HG02678 (cell line): ENCODE data around the gene OCEL1.

Experiments
- ATAC-seq: cut with Tn5 transposase; IDR thresholded peaks from one replicate; pipeline ENCODE4 v1.9.1; 2021; ENCODE audit warnings: mild to moderate bottlenecking, moderate library complexity; ENCODE audit not compliant: unreplicated experiment

The OCEL1 gene

DNA sequence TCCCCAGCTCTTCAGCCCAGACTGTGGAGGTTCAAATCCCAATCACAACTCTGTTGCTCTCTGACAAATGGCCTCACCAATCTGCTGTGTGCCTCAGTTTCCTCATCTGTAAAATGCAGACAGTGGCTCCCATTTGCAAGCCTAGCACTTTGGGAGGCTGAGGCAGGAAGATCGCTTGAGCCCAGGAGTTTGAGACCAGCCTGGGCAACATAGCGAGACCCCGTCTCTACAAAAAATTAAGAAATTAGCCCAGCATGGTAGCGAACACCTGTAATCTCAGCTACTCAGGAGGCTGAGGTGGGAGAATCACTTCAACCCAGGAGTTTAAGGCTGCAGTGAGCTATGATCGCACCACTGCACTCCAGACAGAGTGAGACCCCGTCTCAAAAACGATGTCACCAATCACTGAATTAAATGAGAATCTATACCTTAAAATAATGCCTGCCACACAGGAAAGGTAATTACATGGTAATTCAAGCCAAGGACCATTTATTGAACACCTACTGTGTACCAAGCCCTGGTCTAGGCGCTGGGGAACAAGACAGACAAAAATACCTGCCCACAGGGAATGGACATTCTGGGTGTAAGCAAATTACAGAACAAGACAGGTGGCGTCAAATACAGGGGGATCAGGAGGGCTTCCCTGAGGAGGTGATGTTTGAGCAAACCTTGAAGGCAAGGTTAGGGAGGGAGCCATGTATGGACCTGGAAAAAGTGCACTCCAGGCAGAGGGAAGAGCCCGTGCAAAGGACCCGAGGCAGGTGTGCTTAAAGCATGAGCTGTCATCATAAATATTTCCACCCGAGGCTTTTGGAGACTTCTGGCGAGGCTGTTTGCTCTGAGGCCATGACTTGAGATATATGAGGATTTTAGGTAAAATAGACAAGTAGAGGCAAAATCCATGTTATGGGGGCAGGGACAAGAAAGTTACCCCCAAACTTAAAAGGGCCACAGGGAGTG is 12.0 kb downstream of the OCEL1 start:
- no peak for ATAC-seq

DNA sequence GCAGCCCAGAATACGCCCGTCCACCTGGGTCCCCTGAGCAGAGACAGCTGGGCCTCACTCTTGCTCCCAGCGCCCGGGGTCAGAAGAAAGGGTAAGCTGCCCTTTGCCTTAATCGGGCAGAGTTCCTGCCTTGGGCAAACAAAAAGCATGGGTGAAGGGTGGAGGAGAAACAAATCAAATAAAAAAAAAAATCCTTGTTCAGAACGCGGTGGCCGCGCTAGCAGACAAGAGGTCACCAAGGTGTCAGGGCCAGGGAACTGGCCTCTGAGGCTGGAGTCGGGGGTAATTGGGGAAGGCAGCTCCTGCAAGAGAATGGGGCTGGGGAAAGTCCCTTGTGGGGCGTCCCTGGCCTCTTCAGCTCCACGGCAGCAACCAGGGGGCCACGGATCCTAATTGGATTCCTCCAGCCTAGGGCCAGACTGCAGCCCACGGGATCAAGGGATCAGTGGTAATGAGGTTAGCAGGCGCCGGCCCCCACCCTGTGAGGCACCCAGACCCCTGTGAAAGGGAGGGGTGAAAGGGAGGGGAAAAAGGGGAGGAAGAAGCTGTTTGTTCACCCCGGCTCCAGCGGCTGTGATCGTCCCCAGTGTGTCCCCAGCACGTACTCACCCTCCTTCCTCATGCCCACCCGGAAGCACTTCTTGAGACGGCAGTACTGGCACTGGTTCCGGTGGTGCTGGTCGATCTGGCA is 14.2 kb downstream of the OCEL1 start:
- ATAC-seq, result no peak

DNA sequence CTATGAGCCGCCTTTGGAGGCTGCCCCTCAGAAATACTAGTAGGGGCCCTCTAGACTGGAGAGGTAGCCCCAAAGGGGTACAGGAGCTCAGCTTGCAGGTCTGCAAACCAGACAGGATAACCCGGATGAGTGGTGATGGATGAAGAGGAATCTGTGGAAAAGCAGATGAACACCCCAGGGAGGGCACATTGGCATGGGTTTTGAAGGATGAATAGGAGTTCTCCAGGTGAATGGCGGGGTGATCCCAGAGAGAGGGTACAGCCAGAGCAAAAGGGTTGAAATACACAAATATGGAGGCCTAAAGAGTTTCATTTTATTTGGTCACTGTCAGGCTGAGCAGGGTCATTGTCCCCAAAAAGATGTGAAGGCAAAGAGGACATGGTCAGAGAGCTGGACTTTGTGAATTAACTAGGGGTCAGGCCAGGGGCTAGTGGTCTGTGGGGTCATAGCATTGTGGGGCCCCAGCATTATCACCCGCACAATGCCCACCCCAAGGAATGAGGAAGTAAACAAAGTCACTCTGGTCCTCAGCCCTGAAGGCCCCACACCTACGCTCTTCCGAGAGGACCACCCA is 14.9 kb downstream of the OCEL1 start:
- no peak for ATAC-seq

DNA sequence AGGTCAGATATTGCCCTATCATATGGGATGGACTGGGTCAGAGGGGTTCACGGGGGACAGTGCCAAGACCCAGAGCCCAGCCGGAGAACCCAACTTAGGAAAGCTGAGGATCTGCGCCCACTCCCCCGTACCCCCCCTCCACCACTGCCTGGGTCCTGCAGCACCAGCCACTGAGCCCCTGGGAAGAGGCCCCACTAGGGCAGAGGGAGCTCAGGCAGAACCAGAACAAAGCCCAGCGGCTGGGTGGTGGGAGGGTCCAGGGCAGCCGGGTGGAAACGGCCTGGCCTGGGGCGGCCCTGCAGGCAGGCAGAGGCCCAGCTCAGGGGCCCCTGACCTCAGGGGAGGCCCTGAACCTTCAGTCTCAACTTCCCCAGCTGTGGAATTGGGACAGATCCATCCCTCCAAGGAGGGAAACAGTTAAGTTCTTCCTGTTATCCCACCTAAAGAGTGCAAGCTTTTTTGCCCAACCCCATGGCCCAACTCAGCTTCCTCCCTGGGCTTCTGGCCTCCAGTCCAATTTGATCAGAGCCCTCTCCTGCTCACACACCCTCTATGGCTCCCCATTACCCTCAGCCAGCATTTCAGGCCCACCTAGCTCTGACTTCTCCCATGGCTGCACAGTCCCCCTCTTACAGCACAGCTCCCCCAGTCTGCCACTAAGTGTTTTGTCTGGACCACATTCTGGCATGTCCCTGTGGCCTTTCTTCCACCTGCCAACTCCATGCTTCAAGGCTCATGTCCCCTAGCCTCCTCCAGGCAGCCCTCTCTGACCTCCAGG is 16.6 kb downstream of the OCEL1 start:
- no peak for ATAC-seq

DNA sequence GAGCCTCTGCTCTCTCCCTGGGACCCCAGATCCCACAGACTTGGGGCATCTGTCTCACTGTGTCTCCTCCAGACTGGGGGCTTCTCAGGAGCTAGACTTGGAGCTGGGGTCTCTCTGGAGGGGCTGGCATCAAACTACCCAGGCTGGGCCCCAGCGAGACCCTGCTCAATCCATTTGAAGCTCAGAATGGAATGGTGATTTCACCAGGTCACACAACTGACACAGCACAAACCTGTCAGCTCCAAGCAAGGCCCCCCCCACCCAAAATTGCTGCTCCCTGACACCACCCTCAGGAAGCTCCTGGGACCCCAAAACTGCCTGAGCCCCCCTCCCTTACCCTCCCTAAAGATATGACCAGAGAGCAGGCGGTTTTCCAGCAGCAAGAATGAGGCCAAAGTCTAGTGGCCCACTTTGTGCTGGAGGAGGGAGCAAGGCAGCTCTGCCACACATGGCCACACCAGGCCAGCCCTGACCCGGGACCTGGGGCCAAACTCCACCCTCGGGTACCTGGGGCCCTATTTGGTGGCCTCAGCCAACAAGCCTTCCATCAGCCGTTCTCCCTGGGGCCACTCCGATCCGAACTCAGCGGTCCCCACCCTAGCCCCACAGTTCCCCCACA is 17.3 kb downstream of the OCEL1 start:
- ATAC-seq, result no peak

DNA sequence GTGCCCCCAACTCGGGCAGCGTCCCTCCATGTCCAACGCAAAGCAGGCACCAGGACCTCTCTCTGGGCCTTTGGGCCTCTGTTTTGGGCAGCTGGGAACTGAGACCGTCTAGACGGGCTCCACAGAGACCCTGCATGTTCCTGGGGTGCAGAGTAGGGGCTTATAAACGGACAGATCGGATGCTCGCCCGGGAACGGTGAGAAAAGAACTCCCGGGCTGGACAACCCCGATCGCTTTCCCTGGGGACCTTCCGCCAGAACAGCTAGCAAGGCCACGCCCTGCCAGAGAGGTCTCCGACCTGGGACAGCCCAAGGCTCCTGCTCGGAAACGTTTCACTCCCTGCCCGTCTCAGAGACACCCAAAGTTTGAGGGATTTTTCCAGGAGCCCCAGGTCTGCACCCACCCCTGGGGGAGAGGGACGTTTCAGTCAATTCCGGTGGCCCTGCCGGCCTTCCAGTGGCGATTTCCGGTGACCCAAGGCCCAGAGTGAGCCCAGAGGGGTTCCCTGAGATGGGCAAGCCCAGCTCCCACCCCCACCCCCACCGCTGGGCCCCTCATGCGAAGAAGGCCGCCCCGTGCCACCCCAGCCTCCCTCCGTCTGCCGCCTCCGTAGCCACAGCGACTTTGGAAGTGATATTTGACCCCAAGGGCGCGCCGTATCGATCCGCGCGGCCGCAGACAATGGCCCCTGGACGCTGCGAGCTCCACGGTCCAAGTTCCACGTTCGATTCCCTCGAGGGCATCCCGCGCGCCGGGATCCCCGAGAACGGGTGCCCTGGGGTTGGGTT is 18.0 kb downstream of the OCEL1 start:
- ATAC-seq, result no peak

DNA sequence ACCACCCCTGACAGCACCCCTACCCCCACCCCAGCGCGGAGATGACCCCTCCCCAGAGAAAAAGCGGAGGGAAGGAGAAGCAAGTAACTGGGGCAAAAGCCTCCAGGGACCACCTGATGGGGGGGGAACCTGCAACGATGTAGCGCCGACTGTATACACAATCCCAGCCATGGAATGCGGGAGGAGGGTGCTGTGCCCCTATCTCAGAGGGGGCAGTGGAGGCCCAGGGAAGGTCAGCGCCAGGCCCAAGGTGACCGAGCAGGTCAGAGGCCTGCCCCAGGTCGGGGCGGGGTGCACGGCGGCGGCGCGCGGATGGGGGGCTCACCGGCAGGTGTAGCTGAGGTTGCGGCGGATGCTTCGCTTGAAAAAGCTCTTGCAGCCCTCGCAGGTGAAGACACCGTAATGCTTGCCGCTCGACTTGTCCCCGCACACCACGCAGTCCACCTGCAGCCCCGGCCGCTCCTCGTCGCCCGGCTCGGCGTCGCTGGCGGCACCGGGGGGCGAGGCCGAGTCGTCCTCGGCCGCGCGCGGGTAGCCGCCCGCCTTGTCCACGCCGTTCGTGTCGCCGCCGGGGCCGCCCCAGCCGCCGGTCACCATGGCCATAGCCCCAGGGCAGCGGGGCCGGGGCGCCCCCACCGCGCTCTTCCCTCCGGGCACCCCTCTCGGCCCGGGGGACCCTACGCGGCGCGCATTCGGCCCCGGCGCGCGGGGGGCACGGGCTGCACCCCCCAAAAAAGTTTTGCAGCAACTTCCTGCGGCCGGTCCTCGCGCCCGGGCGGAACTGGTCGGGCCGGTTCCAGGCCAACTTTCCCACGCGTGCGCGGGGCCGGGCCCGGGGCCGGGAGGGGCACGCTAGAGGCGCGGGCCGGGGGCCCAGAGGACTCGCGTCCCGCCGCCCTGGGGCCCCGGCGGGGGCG is 18.9 kb downstream of the OCEL1 start:
- ATAC-seq, result peak; percentile 22

DNA sequence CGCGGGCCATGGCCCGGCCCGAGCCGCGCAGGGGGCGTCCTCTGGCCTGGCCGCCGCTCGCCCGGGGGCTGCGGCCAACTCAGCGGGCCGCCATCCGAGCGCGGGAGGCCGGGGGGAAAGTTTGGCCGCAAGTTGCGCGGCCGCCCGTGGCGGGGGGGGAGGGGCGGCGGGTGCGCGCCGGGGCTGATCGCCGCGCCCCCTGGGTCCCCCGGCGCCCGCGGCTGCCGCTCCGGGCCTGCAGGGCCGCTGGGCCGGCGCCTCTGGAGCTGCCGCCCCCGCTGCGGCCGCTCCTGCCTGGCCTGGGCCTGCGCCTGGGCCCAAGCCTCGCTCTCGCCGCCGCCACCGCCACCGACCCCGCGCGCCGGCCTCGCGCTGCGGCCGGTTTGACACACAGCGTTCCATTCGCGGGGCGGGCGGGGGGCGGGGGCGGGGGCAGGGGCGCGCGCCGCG is 19.5 kb downstream of the OCEL1 start, which contains the start of gene NR2F6:
Gene NR2F6, minus strand, starts transcription at position 385 of the 450 bp plus-strand sequence. CDS start 699 bp downstream, outside the sequence.
- peak; percentile 26 for ATAC-seq

DNA sequence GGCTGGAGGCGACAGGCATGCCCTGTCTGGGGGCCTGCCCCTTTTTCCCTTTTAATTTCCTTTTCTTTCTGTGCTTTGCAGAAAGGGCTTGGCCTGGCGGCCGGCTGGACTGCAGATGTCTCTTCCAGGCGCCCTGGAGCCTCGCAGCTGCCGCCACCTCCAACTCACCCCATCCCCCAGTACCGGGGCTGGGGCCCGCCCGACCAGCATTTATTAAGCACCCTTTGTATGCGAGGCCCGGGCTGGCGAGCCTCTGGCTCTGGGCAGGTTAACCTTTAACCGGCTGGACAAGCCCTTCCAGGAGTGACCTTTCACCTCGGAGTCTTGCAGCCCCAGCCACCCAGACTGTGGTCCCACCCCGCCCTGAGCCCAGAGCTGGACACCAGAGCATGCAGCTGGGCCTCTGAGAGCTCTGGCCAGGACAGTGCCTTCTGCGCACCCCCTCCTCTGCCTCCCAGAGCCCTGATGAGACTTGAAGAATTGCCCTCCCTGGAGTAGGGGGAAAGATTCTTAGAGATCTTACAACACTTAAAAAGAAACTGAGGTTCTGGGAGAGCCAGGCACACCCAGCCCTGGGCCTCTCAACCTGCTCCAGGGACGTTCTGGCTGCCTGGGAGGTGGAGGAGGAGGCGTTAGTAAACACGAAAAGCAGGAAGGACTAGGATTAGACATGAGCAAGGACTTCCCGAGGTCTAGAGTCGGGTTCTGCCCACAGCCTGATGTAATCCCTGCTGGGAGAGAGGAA is 20.8 kb downstream of the OCEL1 start:
- no peak for ATAC-seq

DNA sequence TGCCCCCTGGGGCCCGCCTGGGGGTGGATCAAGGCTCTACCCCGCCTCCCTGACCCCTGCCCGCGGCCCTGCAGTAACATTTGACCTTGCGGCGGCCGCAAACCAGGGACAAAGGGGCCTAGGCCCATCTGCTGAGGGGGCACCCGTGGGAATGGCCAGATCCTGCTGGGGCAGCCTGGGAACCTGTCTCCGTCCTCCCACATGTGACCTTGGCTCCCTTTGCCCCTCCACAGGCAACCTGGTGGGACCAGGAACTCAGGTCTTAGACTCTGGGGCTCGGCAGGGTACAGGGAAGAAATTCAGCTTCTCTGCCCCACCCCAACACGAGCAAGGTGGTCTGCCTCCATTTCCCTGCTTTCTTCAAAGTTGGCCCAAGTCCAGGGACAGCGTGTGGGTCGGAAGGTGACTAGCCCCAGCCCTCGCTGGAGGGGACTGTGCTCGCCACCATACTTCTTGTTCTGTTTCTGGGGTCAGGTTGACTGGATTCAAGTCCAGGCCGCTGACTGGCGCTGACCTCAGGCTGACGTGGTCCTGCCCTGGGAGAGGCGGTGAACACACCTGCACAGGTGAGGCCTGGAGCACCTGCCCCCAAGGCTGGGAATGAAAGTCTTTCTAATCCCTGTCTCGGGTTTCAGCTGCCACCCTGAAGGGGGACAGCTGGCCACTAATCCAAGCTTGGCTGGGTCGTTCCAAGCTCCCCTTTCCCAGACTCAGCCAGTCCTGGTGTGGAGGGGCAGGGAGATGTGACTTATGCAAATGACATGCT is 22.2 kb downstream of the OCEL1 start:
- ATAC-seq, result no peak

DNA sequence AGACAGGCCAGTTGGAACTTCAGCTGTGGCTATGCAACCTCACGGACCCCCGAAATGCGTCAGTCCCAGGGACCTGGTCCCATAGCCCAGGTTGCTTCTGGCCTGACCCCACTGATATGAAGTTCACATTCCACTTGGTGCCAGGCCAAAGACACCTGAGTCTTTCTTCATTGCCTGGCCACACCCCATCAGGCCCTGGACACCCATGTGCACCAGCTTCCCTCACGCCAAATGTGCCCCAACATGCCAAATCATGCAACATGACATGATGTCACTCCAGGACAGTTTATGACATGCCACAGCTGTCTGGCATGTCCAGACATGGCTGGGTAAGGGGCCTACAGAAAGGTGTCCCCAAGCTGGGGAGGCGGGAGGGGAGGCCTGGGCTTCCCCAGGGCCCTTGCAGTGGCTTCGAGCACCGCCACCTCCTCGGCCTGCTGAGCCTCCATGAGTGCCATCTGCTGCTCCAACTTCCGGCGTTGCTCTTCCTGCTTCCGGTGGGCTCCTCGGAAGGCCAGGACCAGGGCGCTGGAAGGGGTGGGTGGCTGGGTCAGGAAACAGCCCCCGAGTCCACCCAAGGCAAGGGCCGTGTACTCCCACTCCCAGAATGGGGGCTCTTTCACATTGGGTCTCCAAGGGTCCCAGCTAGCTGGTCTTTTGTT is 24.0 kb downstream of the OCEL1 start:
- no peak for ATAC-seq

DNA sequence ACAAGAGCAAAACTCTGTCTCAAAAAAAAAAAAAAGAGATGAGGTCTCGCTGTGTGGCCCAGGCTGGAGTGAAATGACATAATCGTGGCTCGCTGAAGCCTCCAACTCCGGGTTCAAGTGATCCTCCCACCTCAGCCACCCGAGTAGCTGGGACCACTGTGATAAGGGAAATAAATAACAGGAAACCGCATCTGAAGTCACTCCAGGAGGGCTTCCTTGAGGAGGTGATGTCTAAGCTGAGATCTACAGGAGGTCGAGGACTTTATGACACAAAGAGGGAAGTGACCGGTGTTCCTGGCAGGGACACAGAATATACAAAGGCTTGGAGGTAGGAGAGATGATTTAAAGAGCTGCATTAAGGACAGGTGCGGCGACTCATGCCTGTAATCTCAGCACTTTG is 28.6 kb downstream of the OCEL1 start:
- ATAC-seq, result no peak

DNA sequence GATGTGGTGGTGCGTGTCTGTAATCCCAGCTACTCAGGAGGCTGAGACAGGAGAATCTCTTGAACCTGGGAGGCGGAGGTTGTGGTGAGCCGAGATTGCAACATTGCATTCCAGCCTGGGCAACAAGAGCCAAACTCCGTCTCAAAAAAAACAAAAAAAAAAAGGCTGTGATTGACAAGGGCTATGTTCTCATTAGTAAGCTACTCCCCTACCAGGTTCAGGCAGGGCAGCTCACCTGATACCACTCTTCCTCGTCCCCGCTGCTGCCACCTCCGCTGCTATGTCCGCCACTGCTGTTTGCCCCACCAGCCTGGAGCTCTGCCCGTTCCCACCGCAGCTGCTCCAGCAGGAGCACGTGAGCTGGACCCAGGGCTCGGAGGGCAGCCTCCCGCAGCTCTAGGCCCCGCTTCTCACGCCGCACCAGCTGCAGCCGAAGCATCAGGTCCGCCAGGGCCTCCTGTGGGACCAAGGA is 29.2 kb downstream of the OCEL1 start:
- ATAC-seq, result no peak

DNA sequence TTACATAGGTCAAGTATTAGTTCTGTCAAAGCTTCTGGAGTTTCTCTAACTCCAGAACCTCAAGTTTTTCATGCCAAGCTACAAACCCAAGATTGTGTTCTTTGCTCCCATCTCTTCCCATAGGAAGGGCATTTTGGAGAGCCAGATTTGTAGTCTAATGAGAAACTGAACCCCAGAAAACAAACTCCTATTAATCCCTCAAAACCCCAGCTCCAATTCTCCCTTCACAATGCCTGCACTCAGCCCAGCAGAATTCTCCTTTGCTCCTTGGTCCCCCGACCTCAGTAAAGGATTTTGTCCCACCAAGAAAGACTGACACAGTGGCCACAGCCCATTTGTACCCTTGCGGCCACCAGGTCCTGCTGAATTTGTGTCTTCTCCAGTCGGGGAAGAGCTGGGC is 30.1 kb downstream of the OCEL1 start:
- ATAC-seq, result no peak

DNA sequence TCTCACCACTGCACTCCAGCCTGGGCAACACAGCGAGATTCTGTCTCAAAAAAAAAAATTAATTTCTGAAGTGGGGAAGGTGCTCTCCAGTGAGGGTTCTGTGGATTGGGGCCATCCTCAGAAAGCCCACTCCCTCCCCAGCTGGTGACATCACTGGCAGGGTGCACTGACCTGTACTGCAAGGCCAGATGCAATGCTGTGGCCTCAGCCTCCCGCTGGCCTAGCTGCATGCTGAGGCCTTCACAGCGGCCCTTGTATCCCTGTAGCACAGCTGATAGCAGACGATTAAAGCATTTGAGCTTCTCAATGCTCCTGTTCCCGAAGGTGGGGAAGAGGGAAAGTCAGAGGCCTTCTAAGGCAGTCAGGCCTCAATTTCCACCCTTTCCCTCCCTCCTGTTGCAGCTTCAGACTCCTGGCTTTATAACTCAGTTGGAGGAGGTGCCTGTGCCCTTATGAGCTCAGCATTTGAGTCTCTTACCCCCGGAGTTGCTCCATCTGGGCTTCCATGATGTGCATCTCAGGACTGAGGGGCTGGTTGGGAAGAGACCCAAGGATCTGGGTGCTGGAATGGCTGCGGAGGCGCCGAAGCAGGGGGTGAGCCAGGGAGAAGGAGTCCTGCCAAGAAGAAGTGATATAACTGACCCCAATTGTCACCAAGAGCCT is 33.2 kb downstream of the OCEL1 start:
- ATAC-seq, result no peak

DNA sequence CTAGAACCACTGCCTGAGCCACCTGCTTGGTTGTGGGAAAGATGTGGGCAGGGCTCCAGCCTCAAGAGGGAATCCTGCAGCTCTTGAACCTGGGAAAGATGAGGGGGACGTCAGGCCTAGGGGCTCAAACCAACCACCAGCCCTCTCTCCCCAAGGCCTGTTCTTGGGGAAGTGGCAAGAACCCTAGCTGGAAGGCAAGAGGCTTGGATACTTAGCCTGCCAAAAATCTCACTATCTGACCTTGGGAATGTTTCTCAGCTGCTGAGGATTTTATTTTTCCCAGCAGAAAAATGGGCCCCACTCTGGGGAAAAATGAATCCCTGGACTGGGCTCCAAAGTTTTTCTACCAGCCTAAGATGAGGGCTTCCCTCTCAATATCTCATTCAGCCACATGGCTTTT is 33.9 kb downstream of the OCEL1 start:
- ATAC-seq, result no peak
